Ascending aorta (tissue), 2 donors: Measurements from ENCODE around the gene ARPC5. TPM values are rescaled to one million over a fixed set of nuclear protein-coding genes. Genes with fewer than 3 reads are reported as not detected.

ENCODE experiments used
- DNase-seq, 2 donors: peaks; one replicate each; pipeline ENCODE4 v3.0.0-alpha.2; 2019; ENCODE audit warnings: low spot score in 2 of 2
- H3K27ac ChIP-seq, 2 donors: fragments of 200-600 bp; sonication (generic); one replicate each; pipeline ENCODE4 v1.5.1; 2016 to 2017; ENCODE audit warnings: mild to moderate bottlenecking in 1 of 2
- H3K27me3 ChIP-seq: fragments of 200-600 bp; sonication (generic); one replicate; pipeline ENCODE4 v1.5.1; 2017
- H3K36me3 ChIP-seq, 2 donors: fragments of 200-600 bp; sonication (generic); one replicate each; pipeline ENCODE4 v1.5.1; 2016
- H3K4me1 ChIP-seq, 2 donors: fragments of 200-600 bp; sonication (generic); one replicate each; pipeline ENCODE4 v1.5.1; 2016 to 2017; ENCODE audit warnings: mild to moderate bottlenecking in 1 of 2
- H3K4me3 ChIP-seq, 2 donors: fragments of 200-600 bp; sonication (generic); one replicate each; pipeline ENCODE4 v1.5.1; 2016 to 2017; ENCODE audit warnings: mild to moderate bottlenecking in 1 of 2
- H3K9me3 ChIP-seq, 2 donors: fragments of 200-600 bp; sonication (generic); one replicate each; pipeline ENCODE4 v1.5.1; 2016
- CTCF ChIP-seq, 3 experiments: fragments of 200-600 bp in 2 of 3; fragments of 450-650 bp in 1 of 3; sonication (generic) in 2 of 3; IDR thresholded peaks; one replicate each; pipeline ENCODE4 v1.5.1; 2016 to 2019; ENCODE audit warnings: antibody characterized with exemption in 3 of 3, mild to moderate bottlenecking in 1 of 3, moderate library complexity in 1 of 3
- intact Hi-C: fragments of 100-400 bp; cut with DNase I; formaldehyde crosslinking; loops from one replicate; pipeline ENCODE4 v1.15.1; 2023
- total RNA-seq: library from RNA; depleted of rRNA; stranded (reverse); fragments of >200 nt; gene quantifications from one replicate; pipeline ENCODE4 v1.1.0, GENCODE V29; 2016

The ARPC5 gene
- total RNA-seq, 1 donor from 2014 or later: 48.3 TPM

DNA sequence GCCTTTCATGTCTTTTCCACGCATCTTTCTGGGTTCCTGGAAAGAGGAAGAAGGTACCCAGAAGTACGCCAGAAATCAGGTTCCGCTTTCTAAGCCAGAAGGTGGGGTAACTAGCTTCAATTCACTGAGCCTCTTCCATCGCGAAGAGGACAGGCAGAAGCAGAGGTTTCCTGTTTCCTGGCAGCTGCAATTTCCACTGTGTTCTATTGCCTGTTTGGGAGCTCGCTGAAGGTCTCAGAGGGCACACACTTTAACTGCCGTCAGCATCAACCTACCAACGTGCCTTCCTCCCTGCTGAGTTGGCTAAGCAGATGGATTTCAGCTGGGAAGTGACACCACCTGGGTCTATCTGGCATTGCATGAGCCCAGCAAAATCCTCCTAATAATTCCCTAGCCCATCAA, 55.3 kb downstream of the ARPC5 start:
- intact Hi-C loops: loop anchor here (2.0 to 5.0 kb wide), 2 partner anchors 37 to 42 kb away; no protein-coding TSS in a partner anchor
- no peaks in the 10 kb centered on the region for H3K9me3 ChIP-seq
- DNase-seq: peak; percentile 27 to 65
- TF ChIP-seq CTCF (IDR thresholded peaks at IDR 0.05): no peak
- no peak overlapping the region for H3K4me3 ChIP-seq
- peaks cover 18 to 29% of the 10 kb centered on the region in 2 donors for H3K4me1 ChIP-seq
- no peaks in the 10 kb centered on the region for H3K27me3 ChIP-seq
- no peaks in the 10 kb centered on the region for H3K36me3 ChIP-seq
- H3K27ac ChIP-seq: peak overlapping the region in 1 of 2 donors; percentile 14

GRCh38 chr1:183578856-183579255, 56.7 kb downstream of the ARPC5 start:
- H3K27me3 ChIP-seq: no peaks in the 10 kb centered on the region
- H3K27ac ChIP-seq: no peak overlapping the region
- peak in 1 of 2 donors; percentile 61 for DNase-seq
- no peak for TF ChIP-seq CTCF (IDR thresholded peaks at IDR 0.05)
- peaks cover 18 to 37% of the 10 kb centered on the region in 2 donors for H3K4me1 ChIP-seq
- intact Hi-C loops: no loop called here
- H3K4me3 ChIP-seq: no peak overlapping the region
- H3K9me3 ChIP-seq: no peaks in the 10 kb centered on the region
- H3K36me3 ChIP-seq: no peaks in the 10 kb centered on the region

DNA sequence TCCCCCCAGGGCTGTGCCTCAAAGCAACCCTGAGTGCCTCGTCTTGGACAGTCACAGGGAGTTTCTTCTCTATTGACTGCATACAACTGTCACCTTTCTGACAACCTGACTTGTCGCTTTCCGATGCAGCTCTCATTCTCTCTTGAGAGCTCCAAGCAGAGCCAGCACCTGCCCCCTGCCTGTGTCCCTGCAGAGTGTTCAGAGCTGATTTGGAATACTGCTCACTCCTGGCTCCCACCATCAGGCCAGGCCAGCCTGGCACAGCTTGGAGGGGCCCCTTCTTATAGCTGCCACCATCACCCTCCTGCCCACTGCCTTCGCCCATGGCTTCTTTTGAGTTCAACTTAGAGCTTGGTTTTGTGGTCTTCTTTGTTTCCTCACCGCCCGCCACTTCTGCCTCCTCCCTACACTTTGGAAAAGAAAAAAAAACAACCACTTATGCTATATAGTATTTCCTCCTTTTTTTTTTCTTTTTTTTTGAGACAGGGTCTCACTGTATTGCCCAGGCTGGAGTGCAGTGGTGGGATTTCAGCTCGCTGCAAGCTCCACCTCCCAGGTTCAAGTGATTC, 57.6 kb downstream of the ARPC5 start:
- Histone ChIP-seq H3K4me1 (peaks cover 18 to 37% of the 10 kb centered on the region in 2 donors), H3K4me3 (no peak overlapping the region), H3K9me3 (no peaks in the 10 kb centered on the region), H3K27ac (peak overlapping the region in 1 of 2 donors; percentile 22), H3K36me3 (no peaks in the 10 kb centered on the region), H3K27me3 (no peaks in the 10 kb centered on the region)
- intact Hi-C loops: no loop called here
- peak in 1 of 2 donors; percentile 46 for DNase-seq
- TF ChIP-seq CTCF (IDR thresholded peaks at IDR 0.05): no peak

- Histone ChIP-seq H3K27ac (peak overlapping the region in 1 of 2 donors; percentile 56), H3K4me1 (peaks cover 15 to 28% of the 10 kb centered on the region in 2 donors), H3K4me3 (no peak overlapping the region), H3K27me3 (no peaks in the 10 kb centered on the region), H3K36me3 (no peaks in the 10 kb centered on the region), H3K9me3 (no peaks in the 10 kb centered on the region)
- DNase-seq: peak in 1 of 2 donors; percentile 58
- TF ChIP-seq CTCF (IDR thresholded peaks at IDR 0.05): no peak
- intact Hi-C loops: no loop called here
These were observed 59.0 kb downstream of the ARPC5 start for GRCh38 chr1:183576537-183576936.

GRCh38 chr1:183575606-183576005, 60.0 kb downstream of the ARPC5 start:
- peak in 1 of 2 donors; percentile 52 for DNase-seq
- no peaks in the 10 kb centered on the region for H3K9me3 ChIP-seq
- intact Hi-C loops: no loop called here

More at GRCh38 chr1:183575606-183576005, 60.0 kb downstream of the ARPC5 start:
- Histone ChIP-seq H3K4me3 (no peak overlapping the region), H3K27me3 (no peaks in the 10 kb centered on the region), H3K27ac (peak overlapping the region in 1 of 2 donors; percentile 56), H3K36me3 (no peaks in the 10 kb centered on the region), H3K4me1 (peaks cover 14 to 27% of the 10 kb centered on the region in 2 donors)
- TF ChIP-seq CTCF (IDR thresholded peaks at IDR 0.05): no peak
